ENCODE data around the gene TNK1.
"Not testable (repeated sequence)": the region's sequence is repeated elsewhere in the genome, so short reads cannot be mapped to it uniquely, and the experiment has no call there.

DNA sequence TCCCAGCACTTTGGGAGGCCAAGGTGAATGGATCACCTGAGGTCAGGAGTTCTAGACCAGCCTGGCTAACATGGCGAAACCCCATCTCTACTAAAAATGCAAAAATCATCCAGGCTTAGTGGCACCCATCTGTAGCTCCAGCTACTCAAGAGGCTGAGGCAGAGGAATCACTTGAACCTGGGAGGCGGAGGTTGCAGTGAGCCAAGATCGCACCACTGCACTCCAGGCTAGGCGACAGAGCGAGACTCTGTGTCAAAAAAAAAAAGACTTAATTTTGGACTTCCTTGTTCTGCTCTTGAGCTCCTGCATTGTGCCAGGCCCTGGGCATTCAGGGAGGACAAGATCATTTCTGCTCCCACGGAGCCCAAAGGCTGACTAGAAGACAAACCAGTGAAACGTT lies 43.3 kb upstream of the TNK1 start:
- TF ChIP-seq, protein P1, sequence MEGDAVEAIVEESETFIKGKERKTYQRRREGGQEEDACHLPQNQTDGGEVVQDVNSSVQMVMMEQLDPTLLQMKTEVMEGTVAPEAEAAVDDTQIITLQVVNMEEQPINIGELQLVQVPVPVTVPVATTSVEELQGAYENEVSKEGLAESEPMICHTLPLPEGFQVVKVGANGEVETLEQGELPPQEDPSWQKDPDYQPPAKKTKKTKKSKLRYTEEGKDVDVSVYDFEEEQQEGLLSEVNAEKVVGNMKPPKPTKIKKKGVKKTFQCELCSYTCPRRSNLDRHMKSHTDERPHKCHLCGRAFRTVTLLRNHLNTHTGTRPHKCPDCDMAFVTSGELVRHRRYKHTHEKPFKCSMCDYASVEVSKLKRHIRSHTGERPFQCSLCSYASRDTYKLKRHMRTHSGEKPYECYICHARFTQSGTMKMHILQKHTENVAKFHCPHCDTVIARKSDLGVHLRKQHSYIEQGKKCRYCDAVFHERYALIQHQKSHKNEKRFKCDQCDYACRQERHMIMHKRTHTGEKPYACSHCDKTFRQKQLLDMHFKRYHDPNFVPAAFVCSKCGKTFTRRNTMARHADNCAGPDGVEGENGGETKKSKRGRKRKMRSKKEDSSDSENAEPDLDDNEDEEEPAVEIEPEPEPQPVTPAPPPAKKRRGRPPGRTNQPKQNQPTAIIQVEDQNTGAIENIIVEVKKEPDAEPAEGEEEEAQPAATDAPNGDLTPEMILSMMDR (IDR thresholded peaks at IDR 0.05) = not testable (repeated sequence)
- not testable (repeated sequence) for TF ChIP-seq EZH2, EZH2phosphoT487 (IDR thresholded peaks at IDR 0.05)

Measured in neural progenitor cell (in vitro differentiated cells).